ENCODE results near the gene SOX6.

GRCh38 chr11:16185042-16185441 is 171.3 kb downstream of the SOX6 start:
- no peak for TF ChIP-seq CTCF (IDR thresholded peaks at IDR 0.05)
- no peak for TF ChIP-seq POLR2A (IDR thresholded peaks at IDR 0.05)
- TF ChIP-seq POLR2AphosphoS5 (IDR thresholded peaks at IDR 0.05): no peak

All from prostate gland (tissue), 2 donors.